Stomach (tissue), 9 donors: ENCODE results near the gene SYNJ1. TPM values are rescaled to one million over a fixed set of nuclear protein-coding genes. Genes with fewer than 3 reads are reported as not detected.
A peak's percentile ranks its signal among the peaks of the same experiment; 100 is the strongest.
"Not testable (repeated sequence)": the region's sequence is repeated elsewhere in the genome, so short reads cannot be mapped to it uniquely, and the experiment has no call there.

Experiments used
- DNase-seq, 2 donors: peaks; one replicate each; pipeline versions ENCODE4 v3.0.0 to v3.0.0-alpha.2; 2013 to 2019
- H3K27ac ChIP-seq, 5 donors: fragments of 200-600 bp in 4 of 5; sonication (generic) in 4 of 5; one replicate each; pipeline ENCODE4 v1.5.1; 2013 to 2019; ENCODE audit warnings: mild to moderate bottlenecking in 1 of 5, moderate library complexity in 1 of 5
- H3K27me3 ChIP-seq, 3 donors: fragments of 200-600 bp; sonication (generic); one replicate each; pipeline ENCODE4 v1.5.1; 2017 to 2019; ENCODE audit warnings: mixed run types in 1 of 3
- H3K36me3 ChIP-seq, 4 donors: fragments of 200-600 bp; sonication (generic); 1 replicate in 3 of 4; 2 replicates in 1 of 4; pipeline ENCODE4 v1.5.1; 2016 to 2019
- H3K4me1 ChIP-seq, 4 donors: fragments of 200-600 bp; sonication (generic); one replicate each; pipeline ENCODE4 v1.5.1; 2016 to 2019
- H3K4me3 ChIP-seq, 4 donors: fragments of 200-600 bp; sonication (generic) in 3 of 4; one replicate each; pipeline ENCODE4 v1.5.1; 2016 to 2019; ENCODE audit warnings: mild to moderate bottlenecking in 1 of 4
- H3K9me3 ChIP-seq, 4 donors: fragments of 200-600 bp; sonication (generic); one replicate each; pipeline ENCODE4 v1.5.1; 2016 to 2019
- CTCF ChIP-seq, 7 experiments: fragments of 450-650 bp in 4 of 7; fragments of 200-600 bp in 3 of 7; sonication (generic) in 3 of 7; IDR thresholded peaks; one replicate each; pipeline ENCODE4 v1.5.1; 2016 to 2019; ENCODE audit warnings: antibody characterized with exemption in 7 of 7, control low read depth in 2 of 7, mild to moderate bottlenecking in 1 of 7
- EP300 ChIP-seq: sonication (generic); formaldehyde crosslinking; IDR thresholded peaks from one replicate; pipeline ENCODE4 v1.6.1; 2017; ENCODE audit warnings: antibody characterized with exemption
- POLR2A ChIP-seq, 4 donors: fragments of 450-650 bp; IDR thresholded peaks; one replicate each; pipeline ENCODE4 v1.6.1; 2016; ENCODE audit warnings: antibody characterized with exemption in 4 of 4, control low read depth in 2 of 4, mild to moderate bottlenecking in 1 of 4, moderate library complexity in 1 of 4
- POLR2AphosphoS5 ChIP-seq, 3 donors: sonication (generic); formaldehyde crosslinking; IDR thresholded peaks; one replicate each; pipeline ENCODE4 v1.6.1; 2016; ENCODE audit warnings: antibody characterized with exemption in 3 of 3
- WGBS, 5 donors: extraction: QIAGEN DNeasy Blood & Tissue Kit in 3 of 5; methylation state at CpG; one replicate each; pipeline versions ENCODE4 v1.1.5 to v1.1.7; 2013 to 2018; 5-methylcytosine and 5-hydroxymethylcytosine counted together
- intact Hi-C: fragments of 100-400 bp; cut with DNase I; formaldehyde crosslinking; loops from one replicate; pipeline ENCODE4 v1.15.1; 2023; ENCODE audit warnings: low total_unique reads
- polyA plus RNA-seq, 3 donors: library from polyadenylated mRNA; stranded (reverse); fragments of 200-250 nt; gene quantifications; one replicate each; pipeline ENCODE4 v1.2.3, GENCODE V29; 2013
- total RNA-seq, 5 donors: library from RNA; depleted of rRNA; stranded (reverse); fragments of >200 nt; gene quantifications; one replicate each; pipeline versions ENCODE4 v1.1.0 to v1.2.3, GENCODE V29; 2014 to 2016
- donor health status: healthy with polysubstance abuse.
- donor health status: Bipolar disorder and iron deficiency.
- donor health status: healthy.

Gene SYNJ1
- total and polyA plus RNA-seq, 8 donors = 0.89 to 245 (median 6.0) TPM

- H3K36me3 ChIP-seq = peaks cover 9 to 67% (median 52%) of the 10 kb centered on the region in 4 donors
- no peaks in the 10 kb centered on the region for H3K4me1 ChIP-seq
- 75 to 87% (median 80%) methylated on average over 2 of the region's 2 CpGs for WGBS, 5 donors
- DNase-seq = no peak
- no peak for TF ChIP-seq CTCF (IDR thresholded peaks at IDR 0.05)
- TF ChIP-seq POLR2AphosphoS5 (IDR thresholded peaks at IDR 0.05) = no peak
- TF ChIP-seq EP300 = no peak
- H3K9me3 ChIP-seq = no peaks in the 10 kb centered on the region
- H3K27me3 ChIP-seq = no peaks in the 10 kb centered on the region
- intact Hi-C loops = no loop called here
- no peak overlapping the region for H3K27ac ChIP-seq
- no peak overlapping the region for H3K4me3 ChIP-seq
These were observed 53.1 kb downstream of the SYNJ1 start for GRCh38 chr21:32674731-32675130.

GRCh38 chr21:32674038-32674437 lies 53.8 kb downstream of the SYNJ1 start:
- H3K9me3 ChIP-seq = no peaks in the 10 kb centered on the region
- H3K36me3 ChIP-seq = peaks cover 9 to 73% (median 58%) of the 10 kb centered on the region in 4 donors
- no peaks in the 10 kb centered on the region for H3K27me3 ChIP-seq
- no peak for TF ChIP-seq POLR2A (IDR thresholded peaks at IDR 0.05)
- TF ChIP-seq POLR2AphosphoS5 (IDR thresholded peaks at IDR 0.05) = no peak
- TF ChIP-seq EP300 = no peak
- TF ChIP-seq CTCF (IDR thresholded peaks at IDR 0.05) = no peak
- no peak for DNase-seq
- no peak overlapping the region for H3K4me3 ChIP-seq
- H3K4me1 ChIP-seq = no peaks in the 10 kb centered on the region
- intact Hi-C loops = no loop called here
- WGBS, 5 donors = 95 to 100% (median 100%) methylated on average over 1 of the region's 1 CpG
- no peak overlapping the region for H3K27ac ChIP-seq

GRCh38 chr21:32666258-32666657 lies 61.6 kb downstream of the SYNJ1 start:
- TF ChIP-seq EP300 = no peak
- no peak for TF ChIP-seq POLR2AphosphoS5 (IDR thresholded peaks at IDR 0.05)
- no peak for TF ChIP-seq CTCF (IDR thresholded peaks at IDR 0.05)
- TF ChIP-seq POLR2A (IDR thresholded peaks at IDR 0.05) = no peak
- Histone ChIP-seq H3K4me3 (no peak overlapping the region), H3K27ac (no peak overlapping the region), H3K9me3 (peaks cover 0 to 26% (median 21%) of the 10 kb centered on the region in 4 donors), H3K4me1 (peaks cover 0 to 8% (median 0%) of the 10 kb centered on the region in 4 donors), H3K27me3 (no peaks in the 10 kb centered on the region), H3K36me3 (peaks cover 39 to 86% (median 75%) of the 10 kb centered on the region in 4 donors)
- 69 to 85% (median 80%) methylated on average over 1 of the region's 1 CpG for WGBS, 5 donors
- no peak for DNase-seq
- intact Hi-C loops = no loop called here

GRCh38 chr21:32664095-32664494 lies 63.7 kb downstream of the SYNJ1 start:
- H3K36me3 ChIP-seq = peaks cover 42 to 83% (median 80%) of the 10 kb centered on the region in 4 donors
- H3K4me3 ChIP-seq, H3K27ac ChIP-seq, DNase-seq, H3K27me3 ChIP-seq, intact Hi-C loops, H3K4me1 ChIP-seq: not testable (repeated sequence)
- H3K9me3 ChIP-seq = peaks cover 0 to 26% (median 21%) of the 10 kb centered on the region in 4 donors
- 95 to 100% (median 96%) methylated on average over 2 of the region's 2 CpGs for WGBS, 5 donors

- WGBS, 5 donors = 84 to 96% (median 92%) methylated on average over 10 of the region's 10 CpGs
- Histone ChIP-seq H3K27ac (peak overlapping the region in 2 of 5 donors; percentile 52 to 62), H3K9me3 (peaks cover 0 to 26% (median 21%) of the 10 kb centered on the region in 4 donors), H3K36me3 (peaks cover 50 to 90% (median 84%) of the 10 kb centered on the region in 4 donors)
- DNase-seq, intact Hi-C loops, H3K4me3 ChIP-seq, H3K4me1 ChIP-seq, H3K27me3 ChIP-seq: not testable (repeated sequence)
These were observed 65.8 kb downstream of the SYNJ1 start for GRCh38 chr21:32661981-32662380.
